Upper lobe of left lung (tissue), 4 donors: ENCODE measurements around the gene EXOC3L4.

ENCODE experiments used
- CTCF ChIP-seq, 6 experiments: fragments of 450-650 bp in 4 of 6; fragments of 200-600 bp in 2 of 6; sonication (generic) in 2 of 6; IDR thresholded peaks; one replicate each; pipeline ENCODE4 v1.5.1; 2016 to 2019; ENCODE audit warnings: antibody characterized with exemption in 6 of 6
- EP300 ChIP-seq, 4 donors: sonication (generic); formaldehyde crosslinking; IDR thresholded peaks; one replicate each; pipeline ENCODE4 v1.5.1; 2017; ENCODE audit warnings: antibody characterized with exemption in 4 of 4, control low read depth in 2 of 4
- POLR2A ChIP-seq, 4 donors: fragments of 450-650 bp; IDR thresholded peaks; one replicate each; pipeline ENCODE4 v1.5.1; 2016 to 2017; ENCODE audit warnings: antibody characterized with exemption in 4 of 4, mild to moderate bottlenecking in 2 of 4
- POLR2AphosphoS5 ChIP-seq, 2 donors: sonication (generic); formaldehyde crosslinking; IDR thresholded peaks; one replicate each; pipeline ENCODE4 v1.5.1; 2017; ENCODE audit warnings: antibody characterized with exemption in 2 of 2

DNA sequence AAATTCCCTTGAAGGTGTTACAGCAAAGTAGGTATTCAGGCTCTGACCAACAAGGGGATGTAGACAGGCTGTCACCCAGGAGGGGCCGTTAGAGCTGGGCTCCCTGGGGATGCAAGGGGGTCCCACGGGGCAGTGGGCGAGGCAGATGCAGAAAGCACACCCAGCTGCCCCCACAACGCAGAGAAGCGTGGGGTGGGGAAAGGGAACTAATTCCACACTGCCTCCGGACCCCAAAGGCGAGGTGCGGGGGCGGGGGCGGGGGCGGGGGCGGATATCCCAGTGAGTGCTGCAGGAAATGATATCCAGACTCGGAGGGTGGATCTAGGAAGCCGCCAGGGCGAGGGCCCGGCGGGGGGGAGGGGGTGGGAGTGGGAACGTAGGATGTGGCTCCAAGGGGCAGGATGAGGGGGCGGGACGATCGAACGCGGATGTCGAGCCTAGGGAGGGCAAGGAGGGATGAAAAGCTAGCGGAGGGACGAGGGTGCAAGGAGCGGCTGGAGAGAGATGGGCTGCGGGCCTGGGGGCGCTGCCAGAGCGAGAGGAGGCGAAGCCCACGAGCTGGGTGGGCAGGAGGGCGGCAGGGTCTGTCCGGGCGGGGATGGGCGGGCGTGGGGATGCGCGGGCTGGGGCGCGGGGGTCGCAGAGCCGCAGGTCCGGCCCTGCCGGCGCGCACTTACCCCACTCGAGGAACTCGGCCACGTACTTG, 38.0 kb upstream of the EXOC3L4 start:
- TF ChIP-seq CTCF (IDR thresholded peaks at IDR 0.05) = no peak
- TF ChIP-seq POLR2AphosphoS5 (IDR thresholded peaks at IDR 0.05) = peak in 1 of 2 donors; percentile 53
- TF ChIP-seq EP300 (IDR thresholded peaks at IDR 0.05) = no peak
- TF ChIP-seq POLR2A (IDR thresholded peaks at IDR 0.05) = no peak
